Measurements from ENCODE around the gene SLC5A7. TPM values are rescaled to one million over a fixed set of nuclear protein-coding genes. Genes with fewer than 3 reads are reported as not detected.

SLC5A7 gene
- total RNA-seq, 1 experiment from 2014 or later = not detected

DNA sequence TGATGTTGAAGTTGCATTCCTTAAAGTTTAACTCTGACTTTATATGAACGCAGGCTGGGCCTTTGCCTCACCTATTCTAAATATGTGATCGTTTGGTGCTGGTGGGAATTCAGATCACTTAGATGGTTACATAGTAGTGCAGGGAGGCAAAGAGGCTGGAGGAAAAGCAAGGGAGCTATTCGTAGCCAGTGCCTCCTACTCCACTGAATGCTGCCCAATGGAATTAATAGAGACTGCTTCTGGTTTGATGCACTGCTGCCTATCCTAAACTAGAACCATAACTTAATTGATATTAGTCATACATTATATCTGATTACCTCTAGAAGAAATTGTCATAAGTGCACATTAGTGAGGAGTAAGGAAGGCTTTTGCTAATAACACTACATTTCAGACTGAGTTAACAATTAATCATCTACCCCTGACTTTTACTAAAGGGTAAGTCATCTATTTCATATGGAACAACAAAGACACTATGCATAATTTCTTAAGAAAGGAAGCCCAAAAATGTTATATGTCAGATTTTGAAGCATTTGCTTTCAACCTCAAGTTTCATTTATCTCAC, 72.3 kb downstream of the SLC5A7 start:
- in situ Hi-C loops (cut with HindIII; ENCODE audit: low sequenced_read_pairs) = no loop called here
- DNase-seq (ENCODE audit: low spot score) = no peak

- DNase-seq (ENCODE audit: low spot score) = no peak
- in situ Hi-C loops (cut with HindIII; ENCODE audit: low sequenced_read_pairs) = no loop called here
Observed at GRCh38 chr2:108061439-108062042, 75.2 kb downstream of the SLC5A7 start.

Other genes with a start within 250 kb of the SLC5A7 start
- gene RGPD4, start 159.6 kb upstream of the SLC5A7 start, total RNA-seq (2014; rRNA removed; shearing (Covaris generic)) = 0.03 TPM in 1 of 2 replicates, not detected in the other